LNCAP (cell line): Measurements from ENCODE around the gene TNK2.

Experiments used
- CTCF ChIP-seq: fragments of 450-650 bp; IDR thresholded peaks from 2 replicates; pipeline ENCODE4 v1.5.1; 2017; ENCODE audit warnings: mild to moderate bottlenecking

TNK2 gene

GRCh38 chr3:195822131-195822696 is 86.1 kb downstream of the TNK2 start:
- TF ChIP-seq CTCF: no peak

- no peak for TF ChIP-seq CTCF
Observed at GRCh38 chr3:195821403-195822130, 86.8 kb downstream of the TNK2 start.

- no peak for TF ChIP-seq CTCF
Observed at GRCh38 chr3:195820901-195821300, 87.5 kb downstream of the TNK2 start.

GRCh38 chr3:195820186-195820585 is 88.2 kb downstream of the TNK2 start:
- no peak for TF ChIP-seq CTCF

GRCh38 chr3:195818301-195818700 is 90.0 kb downstream of the TNK2 start:
- TF ChIP-seq CTCF: no peak

- TF ChIP-seq CTCF: no peak
Observed at GRCh38 chr3:195817578-195818135, 90.7 kb downstream of the TNK2 start.

GRCh38 chr3:195815169-195815771 is 93.1 kb downstream of the TNK2 start:
- no peak for TF ChIP-seq CTCF
